Neural progenitor cell (in vitro differentiated cells): ENCODE measurements around the gene FMN1. TPM values are rescaled to one million over a fixed set of nuclear protein-coding genes. Genes with fewer than 3 reads are reported as not detected.

ENCODE experiments used
- DNase-seq: peaks from one replicate; pipeline ENCODE4 v3.0.0-alpha.2; 2016; ENCODE audit warnings: low spot score
- H2AFZ ChIP-seq: fragments of 200-600 bp; sonication (generic); replicated peaks from 2 replicates; pipeline ENCODE4 v1.6.1; 2016; ENCODE audit warnings: antibody characterized with exemption
- H3F3A ChIP-seq: fragments of 200-600 bp; sonication (generic); 2 replicates; pipeline ENCODE4 v1.6.1; 2016; ENCODE audit warnings: antibody characterized with exemption, low read depth
- H3K27ac ChIP-seq: fragments of 200-600 bp; sonication (generic); 2 replicates; pipeline ENCODE4 v1.5.1; 2016; ENCODE audit warnings: mild to moderate bottlenecking
- H3K27me3 ChIP-seq: fragments of 200-600 bp; sonication (generic); 2 replicates; pipeline ENCODE4 v1.6.1; 2016; ENCODE audit warnings: mild to moderate bottlenecking, moderate library complexity
- H3K36me3 ChIP-seq: fragments of 200-600 bp; sonication (generic); 2 replicates; pipeline ENCODE4 v1.5.1; 2016
- H3K4me1 ChIP-seq: fragments of 200-600 bp; sonication (generic); 2 replicates; pipeline ENCODE4 v1.6.1; 2016; ENCODE audit warnings: mixed run types
- H3K4me2 ChIP-seq: fragments of 200-600 bp; sonication (generic); 2 replicates; pipeline ENCODE4 v1.6.1; 2016
- H3K4me3 ChIP-seq: fragments of 200-600 bp; sonication (generic); 2 replicates; pipeline ENCODE4 v1.5.1; 2016
- H3K79me2 ChIP-seq: fragments of 200-600 bp; sonication (generic); 2 replicates; pipeline ENCODE4 v1.6.1; 2016; ENCODE audit warnings: low read depth
- H3K9ac ChIP-seq: fragments of 200-600 bp; sonication (generic); 2 replicates; pipeline ENCODE4 v1.6.1; 2016
- H3K9me3 ChIP-seq: fragments of 200-600 bp; sonication (generic); 2 replicates; pipeline ENCODE4 v1.5.1; 2016; ENCODE audit warnings: low read depth
- H4K20me1 ChIP-seq: fragments of 200-600 bp; sonication (generic); 2 replicates; pipeline ENCODE4 v1.6.1; 2016; ENCODE audit warnings: low read depth
- H3K27ac Mint-ChIP-seq: 3 replicates; pipeline ENCODE4 v1.8.0; 2021; ENCODE audit warnings: mixed read lengths
- H3K27me3 Mint-ChIP-seq: 2 replicates; pipeline ENCODE4 v1.8.0; 2022; ENCODE audit warnings: low read depth, mild to moderate bottlenecking, inconsistent platforms, moderate library complexity, mixed read lengths; ENCODE audit not compliant: insufficient read depth
- H3K36me3 Mint-ChIP-seq: 3 replicates; pipeline ENCODE4 v1.8.0; 2021; ENCODE audit warnings: mixed read lengths
- H3K4me1 Mint-ChIP-seq: 3 replicates; pipeline ENCODE4 v1.8.0; 2021; ENCODE audit warnings: mixed read lengths
- H3K4me3 Mint-ChIP-seq: 3 replicates; pipeline ENCODE4 v1.8.0; 2021; ENCODE audit warnings: mild to moderate bottlenecking, moderate library complexity, mixed read lengths
- H3K9me3 Mint-ChIP-seq: 3 replicates; pipeline ENCODE4 v1.8.0; 2020; ENCODE audit warnings: mixed read lengths
- EZH2 ChIP-seq: fragments of 200-600 bp; sonication (generic); IDR thresholded peaks from 2 replicates; pipeline ENCODE4 v1.6.1; 2017; ENCODE audit warnings: antibody characterized with exemption, mild to moderate bottlenecking, moderate library complexity
- EZH2phosphoT487 ChIP-seq: fragments of 200-600 bp; sonication (generic); IDR thresholded peaks from 2 replicates; pipeline ENCODE4 v1.6.1; 2017; ENCODE audit warnings: antibody characterized with exemption
- total RNA-seq: library from RNA; depleted of rRNA; stranded (reverse); fragments of >200 nt; gene quantifications from 2 replicates; pipeline ENCODE4 v1.2.3, GENCODE V29; 2015; ENCODE audit warnings: low replicate concordance
- TF ChIP-seq, protein P1 (sequence below): fragments of 200-600 bp; sonication (generic); IDR thresholded peaks from 2 replicates; pipeline ENCODE4 v1.5.1; 2017; ENCODE audit warnings: antibody characterized with exemption, mild to moderate bottlenecking

Gene FMN1
- total RNA-seq, 1 donor from 2014 or later: 5.7 TPM

DNA sequence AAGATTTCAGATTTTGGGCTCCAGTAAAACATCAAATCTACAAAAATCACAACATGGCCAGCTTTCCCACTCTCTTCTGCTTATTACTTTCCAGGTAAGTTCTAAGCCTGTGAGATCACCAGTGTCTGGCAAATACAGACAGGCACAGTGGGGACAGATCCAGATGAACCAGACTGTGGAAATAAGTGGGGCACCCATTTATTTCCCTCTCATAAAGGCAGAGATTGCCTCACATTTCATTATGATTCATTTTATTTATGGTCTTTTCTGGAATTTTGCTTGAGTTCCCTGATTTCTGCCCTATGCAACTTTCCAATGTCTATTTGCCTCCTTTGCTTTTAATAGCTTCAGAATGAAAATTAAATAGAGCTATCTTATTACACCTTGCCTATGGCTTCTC, 409.9 kb downstream of the FMN1 start:
- Histone ChIP-seq H3K27me3 (no peaks in the 10 kb centered on the region), H3K4me2 (no peak overlapping the region), H3K4me1 (peaks cover 4% of the 10 kb centered on the region), H3K36me3 (no peaks in the 10 kb centered on the region), H3K9ac (no peak overlapping the region), H3K9me3 (no peaks in the 10 kb centered on the region), H3K79me2 (no peaks in the 10 kb centered on the region), H3F3A (no peaks in the 10 kb centered on the region), H3K4me3 (no peak overlapping the region), H3K27ac (no peak overlapping the region), H2AFZ (no peak overlapping the region), H4K20me1 (no peaks in the 10 kb centered on the region)
- H3K36me3 Mint-ChIP-seq: no peaks in the 10 kb centered on the region
- H3K27me3 Mint-ChIP-seq: no peaks in the 10 kb centered on the region
- H3K27ac Mint-ChIP-seq: no peak overlapping the region
- no peaks in the 10 kb centered on the region for H3K9me3 Mint-ChIP-seq
- DNase-seq: no peak
- H3K4me1 Mint-ChIP-seq: no peaks in the 10 kb centered on the region
- no peak overlapping the region for H3K4me3 Mint-ChIP-seq
- TF ChIP-seq, protein P1, sequence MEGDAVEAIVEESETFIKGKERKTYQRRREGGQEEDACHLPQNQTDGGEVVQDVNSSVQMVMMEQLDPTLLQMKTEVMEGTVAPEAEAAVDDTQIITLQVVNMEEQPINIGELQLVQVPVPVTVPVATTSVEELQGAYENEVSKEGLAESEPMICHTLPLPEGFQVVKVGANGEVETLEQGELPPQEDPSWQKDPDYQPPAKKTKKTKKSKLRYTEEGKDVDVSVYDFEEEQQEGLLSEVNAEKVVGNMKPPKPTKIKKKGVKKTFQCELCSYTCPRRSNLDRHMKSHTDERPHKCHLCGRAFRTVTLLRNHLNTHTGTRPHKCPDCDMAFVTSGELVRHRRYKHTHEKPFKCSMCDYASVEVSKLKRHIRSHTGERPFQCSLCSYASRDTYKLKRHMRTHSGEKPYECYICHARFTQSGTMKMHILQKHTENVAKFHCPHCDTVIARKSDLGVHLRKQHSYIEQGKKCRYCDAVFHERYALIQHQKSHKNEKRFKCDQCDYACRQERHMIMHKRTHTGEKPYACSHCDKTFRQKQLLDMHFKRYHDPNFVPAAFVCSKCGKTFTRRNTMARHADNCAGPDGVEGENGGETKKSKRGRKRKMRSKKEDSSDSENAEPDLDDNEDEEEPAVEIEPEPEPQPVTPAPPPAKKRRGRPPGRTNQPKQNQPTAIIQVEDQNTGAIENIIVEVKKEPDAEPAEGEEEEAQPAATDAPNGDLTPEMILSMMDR: no peak
- TF ChIP-seq EZH2: no peak
- no peak for TF ChIP-seq EZH2phosphoT487

DNA sequence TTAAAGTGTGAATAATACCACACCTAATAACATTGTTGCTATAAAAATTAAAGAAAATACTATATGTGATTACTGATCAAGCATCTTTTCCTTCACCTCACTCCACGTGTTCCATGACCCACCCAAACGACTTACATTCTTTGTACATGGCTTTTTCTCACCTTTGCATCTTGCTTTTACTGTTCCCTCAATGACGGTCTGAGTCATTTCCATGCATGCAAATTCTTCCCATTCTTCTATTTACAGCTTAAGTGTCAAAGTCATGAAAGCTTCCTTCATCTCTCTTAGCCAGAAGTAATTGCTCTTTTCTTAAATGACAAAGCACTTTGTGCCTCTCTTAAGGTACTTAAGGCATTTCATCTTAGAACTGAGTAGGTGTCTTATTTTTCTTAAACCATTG, 412.7 kb downstream of the FMN1 start:
- Histone ChIP-seq H3K27ac (no peak overlapping the region), H3K9ac (no peak overlapping the region), H2AFZ (no peak overlapping the region), H3K9me3 (peaks cover 10% of the 10 kb centered on the region), H3K4me1 (peaks cover 4% of the 10 kb centered on the region), H3K36me3 (no peaks in the 10 kb centered on the region), H3K79me2 (no peaks in the 10 kb centered on the region), H3K4me3 (no peak overlapping the region), H3F3A (peaks cover 8% of the 10 kb centered on the region), H4K20me1 (no peaks in the 10 kb centered on the region), H3K27me3 (no peaks in the 10 kb centered on the region), H3K4me2 (no peak overlapping the region)
- Mint-ChIP-seq H3K36me3 (peaks cover 2% of the 10 kb centered on the region), H3K9me3 (peaks cover 8% of the 10 kb centered on the region), H3K4me3 (no peak overlapping the region), H3K4me1 (no peaks in the 10 kb centered on the region), H3K27ac (no peak overlapping the region), H3K27me3 (no peaks in the 10 kb centered on the region)
- no peak for DNase-seq
- TF ChIP-seq, protein P1: no peak
- TF ChIP-seq EZH2phosphoT487 (no peak), EZH2 (no peak)

DNA sequence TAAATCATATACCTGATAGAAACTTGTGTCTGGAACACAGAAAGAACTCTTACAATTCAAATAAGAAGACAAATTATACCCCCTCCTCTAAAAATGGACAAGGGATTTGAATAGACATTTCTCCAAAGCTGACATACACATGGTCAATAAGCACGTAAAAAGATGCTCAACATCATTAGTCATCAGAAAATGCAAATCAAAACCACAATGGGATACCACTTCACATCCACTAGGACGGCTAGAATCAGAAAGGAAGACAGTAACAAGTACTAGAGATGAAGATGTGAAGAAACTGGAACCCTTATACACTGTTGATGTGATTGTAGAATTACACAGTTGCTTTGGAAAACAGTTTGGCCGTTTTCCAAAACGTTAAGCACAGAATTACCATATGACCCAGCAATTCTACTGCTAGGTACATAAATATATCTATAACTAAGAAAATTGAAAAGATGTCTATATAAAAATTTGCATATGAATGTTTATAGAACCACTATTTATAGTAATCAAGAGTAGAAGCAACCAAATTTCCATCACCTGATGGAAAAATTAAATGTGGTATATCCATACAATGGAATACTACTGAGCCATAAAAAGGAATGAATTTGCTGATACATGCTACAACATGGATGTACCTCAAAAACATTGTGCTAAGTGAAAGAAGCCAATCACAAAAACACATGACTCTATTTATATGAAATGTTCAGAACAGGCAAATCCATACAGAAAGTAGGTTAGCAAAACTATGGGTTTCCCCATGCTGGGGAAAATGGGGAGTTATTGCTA, 415.9 kb downstream of the FMN1 start:
- DNase-seq: no peak
- H3K4me3 Mint-ChIP-seq: no peak overlapping the region
- no peak overlapping the region for H3K27ac ChIP-seq
- H3K4me2 ChIP-seq: no peak overlapping the region
- no peak overlapping the region for H3K4me3 ChIP-seq
- peaks cover 9% of the 10 kb centered on the region for H3F3A ChIP-seq
- H4K20me1 ChIP-seq: no peaks in the 10 kb centered on the region
- H3K9ac ChIP-seq: no peak overlapping the region
- peaks cover 8% of the 10 kb centered on the region for H3K9me3 Mint-ChIP-seq
- TF ChIP-seq, protein P1: no peak
- no peak for TF ChIP-seq EZH2
- no peak for TF ChIP-seq EZH2phosphoT487
- no peak overlapping the region for H2AFZ ChIP-seq
- peaks cover 4% of the 10 kb centered on the region for H3K4me1 ChIP-seq
- H3K36me3 Mint-ChIP-seq: peaks cover 2% of the 10 kb centered on the region
- H3K27me3 ChIP-seq: no peaks in the 10 kb centered on the region
- peaks cover 10% of the 10 kb centered on the region for H3K9me3 ChIP-seq
- H3K36me3 ChIP-seq: no peaks in the 10 kb centered on the region
- H3K4me1 Mint-ChIP-seq: peaks cover under 1% of the 10 kb centered on the region
- H3K79me2 ChIP-seq: no peaks in the 10 kb centered on the region
- no peak overlapping the region for H3K27ac Mint-ChIP-seq
- no peaks in the 10 kb centered on the region for H3K27me3 Mint-ChIP-seq
